ENCODE data around the gene EPN2.

EPN2 gene

DNA sequence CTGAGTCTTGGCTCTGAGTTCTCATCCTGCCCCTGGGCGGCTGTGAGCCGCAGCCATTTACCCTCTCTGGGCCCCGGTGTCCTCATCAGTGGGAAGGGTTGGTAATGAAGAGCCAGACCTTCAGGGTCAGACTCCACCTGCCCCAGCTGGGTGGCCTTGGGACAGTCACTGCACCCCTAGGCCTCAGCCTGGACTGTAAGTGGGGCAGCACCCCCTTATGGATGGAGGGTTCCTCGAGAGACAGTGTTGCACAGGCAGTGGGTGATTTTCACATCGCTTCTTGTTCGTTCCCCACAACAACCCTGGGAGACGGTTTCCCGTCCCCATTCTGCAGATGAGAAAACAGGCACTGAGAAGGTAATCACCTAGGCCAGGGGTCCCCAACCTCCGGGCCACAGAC, 64.8 kb downstream of the EPN2 start:
- H3K27ac ChIP-seq (ENCODE audit: low read depth, low read length): no peak overlapping the region
- H3K79me2 ChIP-seq (ENCODE audit: insufficient read depth, low read length): no peaks in the 10 kb centered on the region
- H4K20me1 ChIP-seq (ENCODE audit: low read depth, low read length): no peaks in the 10 kb centered on the region
- no peaks in the 10 kb centered on the region for H3K36me3 ChIP-seq (ENCODE audit: low read length)
- no peak overlapping the region for H3K4me2 ChIP-seq (ENCODE audit: low read depth, low read length, poor library complexity, severe bottlenecking)
- H2AFZ ChIP-seq (ENCODE audit: low read depth, low read length, severe bottlenecking): no peak overlapping the region
- peaks cover 10% of the 10 kb centered on the region for H3F3A ChIP-seq (ENCODE audit: insufficient read depth)
- H3K4me3 ChIP-seq (ENCODE audit: insufficient read depth, low read length, poor library complexity, severe bottlenecking): no peak overlapping the region
- H3K9me3 ChIP-seq (ENCODE audit: insufficient read depth, low read length): no peaks in the 10 kb centered on the region
- no peaks in the 10 kb centered on the region for H3K9me2 ChIP-seq (replicated peaks; ENCODE audit: insufficient read depth, low read length)
- TF ChIP-seq, protein P1, sequence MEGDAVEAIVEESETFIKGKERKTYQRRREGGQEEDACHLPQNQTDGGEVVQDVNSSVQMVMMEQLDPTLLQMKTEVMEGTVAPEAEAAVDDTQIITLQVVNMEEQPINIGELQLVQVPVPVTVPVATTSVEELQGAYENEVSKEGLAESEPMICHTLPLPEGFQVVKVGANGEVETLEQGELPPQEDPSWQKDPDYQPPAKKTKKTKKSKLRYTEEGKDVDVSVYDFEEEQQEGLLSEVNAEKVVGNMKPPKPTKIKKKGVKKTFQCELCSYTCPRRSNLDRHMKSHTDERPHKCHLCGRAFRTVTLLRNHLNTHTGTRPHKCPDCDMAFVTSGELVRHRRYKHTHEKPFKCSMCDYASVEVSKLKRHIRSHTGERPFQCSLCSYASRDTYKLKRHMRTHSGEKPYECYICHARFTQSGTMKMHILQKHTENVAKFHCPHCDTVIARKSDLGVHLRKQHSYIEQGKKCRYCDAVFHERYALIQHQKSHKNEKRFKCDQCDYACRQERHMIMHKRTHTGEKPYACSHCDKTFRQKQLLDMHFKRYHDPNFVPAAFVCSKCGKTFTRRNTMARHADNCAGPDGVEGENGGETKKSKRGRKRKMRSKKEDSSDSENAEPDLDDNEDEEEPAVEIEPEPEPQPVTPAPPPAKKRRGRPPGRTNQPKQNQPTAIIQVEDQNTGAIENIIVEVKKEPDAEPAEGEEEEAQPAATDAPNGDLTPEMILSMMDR (IDR thresholded peaks at IDR 0.05; ENCODE audit: insufficient read depth, low read length, poor library complexity, severe bottlenecking): no peak
- TF ChIP-seq EZH2phosphoT487 (conservative IDR thresholded peaks at IDR 0.05; ENCODE audit: low read length): no peak
- no peak overlapping the region for H3K9ac ChIP-seq (ENCODE audit: low read length)
- no peaks in the 10 kb centered on the region for H3K27me3 ChIP-seq (ENCODE audit: low read length)

DNA sequence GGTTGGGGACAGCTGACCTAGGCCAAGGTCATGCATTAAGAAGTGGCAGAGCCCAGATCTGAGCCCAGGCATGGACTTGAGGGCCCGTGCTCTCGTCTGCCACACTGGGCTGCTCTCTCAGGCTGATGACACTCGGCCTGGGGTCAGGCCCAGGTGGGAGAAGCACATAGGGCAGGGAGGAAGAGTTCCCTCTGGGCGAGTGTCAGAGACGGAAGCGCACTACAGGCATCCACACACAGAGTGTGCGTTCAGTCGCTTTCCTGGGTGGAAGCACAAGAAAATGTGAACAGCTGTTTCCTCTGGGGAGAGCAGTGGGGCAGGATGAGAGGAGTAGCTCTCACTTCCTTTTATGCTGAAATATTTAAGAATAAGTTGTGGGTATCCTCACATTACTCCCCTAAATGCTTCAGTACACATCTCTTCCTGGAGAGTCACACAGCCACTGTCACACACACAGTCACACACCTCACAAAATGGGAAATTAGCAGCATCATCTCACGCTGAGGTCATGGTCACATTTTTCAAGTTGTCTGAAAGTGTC, 65.7 kb downstream of the EPN2 start:
- Histone ChIP-seq H2AFZ (ENCODE audit: low read depth, low read length, severe bottlenecking) (no peak overlapping the region), H3K36me3 (ENCODE audit: low read length) (no peaks in the 10 kb centered on the region), H3F3A (ENCODE audit: insufficient read depth) (peaks cover 10% of the 10 kb centered on the region), H3K27me3 (ENCODE audit: low read length) (no peaks in the 10 kb centered on the region), H3K9me2 (replicated peaks; ENCODE audit: insufficient read depth, low read length) (no peaks in the 10 kb centered on the region), H3K4me3 (ENCODE audit: insufficient read depth, low read length, poor library complexity, severe bottlenecking) (no peak overlapping the region), H3K9me3 (ENCODE audit: insufficient read depth, low read length) (no peaks in the 10 kb centered on the region), H3K79me2 (ENCODE audit: insufficient read depth, low read length) (no peaks in the 10 kb centered on the region), H4K20me1 (ENCODE audit: low read depth, low read length) (no peaks in the 10 kb centered on the region), H3K9ac (ENCODE audit: low read length) (no peak overlapping the region), H3K27ac (ENCODE audit: low read depth, low read length) (no peak overlapping the region), H3K4me2 (ENCODE audit: low read depth, low read length, poor library complexity, severe bottlenecking) (no peak overlapping the region)
- no peak for TF ChIP-seq EZH2phosphoT487 (conservative IDR thresholded peaks at IDR 0.05; ENCODE audit: low read length)
- TF ChIP-seq, protein P1 (IDR thresholded peaks at IDR 0.05; ENCODE audit: insufficient read depth, low read length, poor library complexity, severe bottlenecking): no peak

DNA sequence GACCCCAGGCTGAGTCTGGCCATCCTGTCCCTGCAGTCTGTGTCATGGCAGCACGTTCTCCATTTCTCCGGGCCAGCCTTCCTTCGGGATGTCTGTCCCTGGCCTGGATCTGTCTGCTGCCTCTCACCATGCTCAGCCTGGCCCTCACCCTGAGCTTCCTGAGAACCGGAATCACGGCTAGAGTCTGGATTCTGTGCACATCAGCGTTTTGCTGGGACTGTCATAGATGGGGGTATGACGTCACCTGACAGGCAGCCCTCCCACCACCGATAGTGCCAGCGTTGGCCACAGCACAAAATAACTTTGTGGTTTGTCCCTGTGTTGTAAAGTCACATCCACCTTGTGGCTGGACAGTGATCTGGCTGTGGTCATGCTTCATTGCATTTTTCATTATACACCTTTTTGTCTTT, 66.2 kb downstream of the EPN2 start:
- H3K9me3 ChIP-seq (ENCODE audit: insufficient read depth, low read length): no peaks in the 10 kb centered on the region
- no peak overlapping the region for H3K27ac ChIP-seq (ENCODE audit: low read depth, low read length)
- H3K4me3 ChIP-seq (ENCODE audit: insufficient read depth, low read length, poor library complexity, severe bottlenecking): no peak overlapping the region
- H3K4me2 ChIP-seq (ENCODE audit: low read depth, low read length, poor library complexity, severe bottlenecking): no peak overlapping the region
- no peaks in the 10 kb centered on the region for H4K20me1 ChIP-seq (ENCODE audit: low read depth, low read length)
- H3K9ac ChIP-seq (ENCODE audit: low read length): no peak overlapping the region
- H3F3A ChIP-seq (ENCODE audit: insufficient read depth): peaks cover 10% of the 10 kb centered on the region
- H3K9me2 ChIP-seq (replicated peaks; ENCODE audit: insufficient read depth, low read length): no peaks in the 10 kb centered on the region
- H3K79me2 ChIP-seq (ENCODE audit: insufficient read depth, low read length): no peaks in the 10 kb centered on the region
- TF ChIP-seq, protein P1 (IDR thresholded peaks at IDR 0.05; ENCODE audit: insufficient read depth, low read length, poor library complexity, severe bottlenecking): no peak
- TF ChIP-seq EZH2phosphoT487 (conservative IDR thresholded peaks at IDR 0.05; ENCODE audit: low read length): no peak
- no peaks in the 10 kb centered on the region for H3K36me3 ChIP-seq (ENCODE audit: low read length)
- no peaks in the 10 kb centered on the region for H3K27me3 ChIP-seq (ENCODE audit: low read length)
- H2AFZ ChIP-seq (ENCODE audit: low read depth, low read length, severe bottlenecking): no peak overlapping the region

All from SU-DHL-6 (cell line).